DMS53 treated with DMSO at 0.1 percent for 48 hours (cell line): ENCODE measurements around the gene SLC9B1.

ENCODE experiments used
- DNase-seq: peaks from one replicate; lab custom pipeline; 2025; ENCODE audit not compliant: unreplicated experiment; lab: John Stamatoyannopoulos, UW

The SLC9B1 gene, protein sequence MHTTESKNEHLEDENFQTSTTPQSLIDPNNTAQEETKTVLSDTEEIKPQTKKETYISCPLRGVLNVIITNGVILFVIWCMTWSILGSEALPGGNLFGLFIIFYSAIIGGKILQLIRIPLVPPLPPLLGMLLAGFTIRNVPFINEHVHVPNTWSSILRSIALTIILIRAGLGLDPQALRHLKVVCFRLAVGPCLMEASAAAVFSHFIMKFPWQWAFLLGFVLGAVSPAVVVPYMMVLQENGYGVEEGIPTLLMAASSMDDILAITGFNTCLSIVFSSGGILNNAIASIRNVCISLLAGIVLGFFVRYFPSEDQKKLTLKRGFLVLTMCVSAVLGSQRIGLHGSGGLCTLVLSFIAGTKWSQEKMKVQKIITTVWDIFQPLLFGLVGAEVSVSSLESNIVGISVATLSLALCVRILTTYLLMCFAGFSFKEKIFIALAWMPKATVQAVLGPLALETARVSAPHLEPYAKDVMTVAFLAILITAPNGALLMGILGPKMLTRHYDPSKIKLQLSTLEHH

DNA sequence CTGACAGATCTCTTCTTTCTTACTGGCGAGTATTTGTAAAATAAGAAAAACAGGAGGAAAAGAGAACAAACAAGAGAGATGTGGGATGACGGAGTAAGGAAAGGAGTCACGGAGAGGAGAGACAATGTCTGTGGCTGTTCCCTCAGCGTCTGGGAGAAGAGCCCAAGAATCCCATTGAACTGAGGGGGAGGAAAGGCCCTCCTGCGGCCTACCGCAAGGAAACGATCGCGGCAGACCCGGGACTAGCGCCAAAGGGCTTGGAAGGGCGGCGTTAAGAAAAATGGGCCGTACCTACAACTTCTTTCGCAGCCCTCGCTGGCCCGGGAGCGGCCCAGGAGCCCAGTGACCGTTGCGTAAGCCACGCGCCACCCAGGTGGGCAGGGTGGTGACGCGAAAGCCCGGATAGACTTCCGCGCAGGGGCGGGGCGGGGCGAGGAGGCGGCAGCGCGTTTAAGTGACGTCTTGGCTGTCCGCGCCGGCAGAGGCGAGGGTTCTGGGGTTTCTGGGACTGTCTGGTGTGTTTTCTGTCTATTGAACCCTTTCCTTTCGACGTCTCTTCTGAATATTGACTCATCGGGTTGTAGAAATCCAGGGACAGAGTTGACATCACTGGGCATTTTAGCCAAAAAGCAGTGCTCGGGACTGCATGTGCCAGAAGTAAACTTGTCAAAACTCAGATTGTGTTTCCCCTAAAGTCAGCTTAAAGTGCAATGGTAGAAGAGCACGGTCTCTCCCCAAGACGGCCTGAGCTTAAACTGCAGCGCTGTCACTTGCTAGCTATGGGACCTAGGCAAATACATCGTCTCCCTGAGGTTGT lies at the start of gene SLC9B1:
TSS of gene SLC9B1 (minus strand) at position 398 of the 817 bp plus-strand sequence. CDS start 27,994 bp downstream, outside the sequence.
- peak; percentile 78 for DNase-seq

- DNase-seq: no peak
These were observed 48.5 kb upstream of the SLC9B1 start for GRCh38 chr4:103067841-103068547.

GRCh38 chr4:103060453-103061148 lies 41.1 kb upstream of the SLC9B1 start:
- no peak for DNase-seq

DNA sequence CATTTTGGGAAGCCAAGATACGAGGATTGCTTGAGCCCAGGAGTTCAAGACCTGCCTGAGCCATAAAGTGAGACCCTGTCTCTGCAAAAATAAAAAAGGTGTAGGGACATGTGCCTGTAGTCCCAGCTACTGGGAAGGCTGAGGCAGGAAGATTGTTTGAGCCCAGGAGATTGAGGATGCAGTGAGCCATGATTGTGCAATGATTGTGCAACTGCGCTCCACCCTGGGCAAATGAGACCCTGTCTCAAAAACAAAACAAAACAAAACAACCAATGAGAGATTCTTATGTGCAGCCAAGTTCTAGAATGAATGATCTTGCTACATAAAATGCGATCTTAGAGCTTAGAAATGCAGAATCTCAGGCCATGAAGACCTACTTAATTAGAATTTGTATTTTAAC lies 34.5 kb upstream of the SLC9B1 start:
- DNase-seq: no peak

DNA sequence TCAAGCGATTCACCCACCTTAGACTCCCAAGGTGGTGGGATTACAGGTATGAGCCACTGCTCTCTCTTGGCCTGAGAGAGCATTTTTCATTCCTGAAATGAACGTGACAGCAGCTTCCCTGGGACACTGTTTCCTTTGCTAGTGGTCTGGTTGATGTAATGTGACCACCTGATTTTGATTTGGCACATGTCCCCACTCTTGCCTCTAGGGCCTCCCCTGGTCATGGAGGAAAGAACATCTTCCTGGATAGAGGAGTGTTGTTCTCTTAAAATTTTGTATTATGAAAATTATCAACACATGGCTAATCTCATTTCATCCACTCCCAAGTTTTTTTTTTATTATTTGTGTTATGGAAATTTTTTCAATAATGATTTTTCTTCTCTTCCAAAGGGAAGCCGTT lies 33.3 kb upstream of the SLC9B1 start:
- no peak for DNase-seq

GRCh38 chr4:103052145-103052544 lies 32.6 kb upstream of the SLC9B1 start:
- no peak for DNase-seq

DNA sequence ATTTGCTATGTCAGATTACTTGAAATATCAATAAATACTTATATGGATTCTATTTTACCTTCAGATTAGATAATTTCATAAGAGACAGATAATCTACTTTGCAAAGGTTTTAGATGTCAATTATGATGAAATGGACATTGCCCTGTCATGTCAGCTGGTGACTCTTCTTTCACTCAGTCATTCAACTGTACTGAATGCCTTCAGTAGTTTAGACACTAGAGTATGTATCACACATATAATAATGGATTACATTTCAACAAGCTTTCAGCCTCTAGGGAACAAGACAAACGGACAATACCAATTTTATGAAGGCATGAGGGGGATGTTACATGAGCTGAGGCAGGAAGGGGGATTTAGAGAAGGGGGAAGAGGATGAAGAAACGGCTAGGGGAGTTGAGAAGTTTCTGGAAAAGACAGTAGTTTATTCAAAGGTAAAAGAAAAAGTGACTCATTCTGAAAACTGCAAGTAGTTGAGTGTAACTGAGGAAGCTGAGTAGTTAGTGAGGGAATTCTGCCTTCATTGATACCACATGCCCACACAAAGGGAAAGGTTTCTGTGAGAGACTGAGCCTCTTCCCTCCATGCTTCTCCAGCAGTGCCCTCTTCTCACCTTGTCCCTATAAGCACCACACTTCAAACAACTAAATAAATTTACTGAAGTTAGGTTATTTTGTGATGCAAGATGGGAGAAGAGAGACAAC lies 31.4 kb upstream of the SLC9B1 start:
- DNase-seq: no peak

- DNase-seq: peak; percentile 6
These were observed 27.1 kb upstream of the SLC9B1 start for GRCh38 chr4:103046416-103047290.

GRCh38 chr4:103044183-103044582 lies 24.7 kb upstream of the SLC9B1 start:
- DNase-seq: no peak

- DNase-seq: no peak
These were observed 16.7 kb upstream of the SLC9B1 start for GRCh38 chr4:103036169-103036568.

- DNase-seq: no peak
These were observed 13.1 kb upstream of the SLC9B1 start for GRCh38 chr4:103032574-103032973.

GRCh38 chr4:103030791-103031190 lies 11.3 kb upstream of the SLC9B1 start:
- DNase-seq: no peak

- no peak for DNase-seq
These were observed 9.8 kb upstream of the SLC9B1 start for GRCh38 chr4:103029300-103029699.

DNA sequence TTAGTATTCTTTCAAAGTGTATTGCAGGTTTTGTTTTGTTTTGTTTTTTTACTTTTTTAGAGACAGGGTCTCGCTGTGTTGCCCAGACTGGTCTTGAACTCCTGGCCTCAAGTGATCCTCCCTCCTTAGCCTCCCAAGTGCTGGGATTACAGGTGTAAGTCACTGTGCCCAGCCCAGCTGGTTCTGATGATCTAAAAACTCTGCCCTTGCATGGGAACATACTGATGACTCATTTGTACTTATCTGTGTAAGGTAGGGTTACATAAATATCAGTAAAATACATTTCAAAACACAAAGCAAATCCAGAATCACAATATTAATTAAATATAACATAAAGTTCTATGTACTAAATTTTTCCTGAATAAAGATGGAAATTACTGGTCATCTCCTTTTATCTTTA lies 7.4 kb upstream of the SLC9B1 start:
- no peak for DNase-seq

GRCh38 chr4:103024996-103025395 lies 5.5 kb upstream of the SLC9B1 start:
- no peak for DNase-seq

- DNase-seq: no peak
These were observed 1.6 kb upstream of the SLC9B1 start for GRCh38 chr4:103021120-103021519.

DNA sequence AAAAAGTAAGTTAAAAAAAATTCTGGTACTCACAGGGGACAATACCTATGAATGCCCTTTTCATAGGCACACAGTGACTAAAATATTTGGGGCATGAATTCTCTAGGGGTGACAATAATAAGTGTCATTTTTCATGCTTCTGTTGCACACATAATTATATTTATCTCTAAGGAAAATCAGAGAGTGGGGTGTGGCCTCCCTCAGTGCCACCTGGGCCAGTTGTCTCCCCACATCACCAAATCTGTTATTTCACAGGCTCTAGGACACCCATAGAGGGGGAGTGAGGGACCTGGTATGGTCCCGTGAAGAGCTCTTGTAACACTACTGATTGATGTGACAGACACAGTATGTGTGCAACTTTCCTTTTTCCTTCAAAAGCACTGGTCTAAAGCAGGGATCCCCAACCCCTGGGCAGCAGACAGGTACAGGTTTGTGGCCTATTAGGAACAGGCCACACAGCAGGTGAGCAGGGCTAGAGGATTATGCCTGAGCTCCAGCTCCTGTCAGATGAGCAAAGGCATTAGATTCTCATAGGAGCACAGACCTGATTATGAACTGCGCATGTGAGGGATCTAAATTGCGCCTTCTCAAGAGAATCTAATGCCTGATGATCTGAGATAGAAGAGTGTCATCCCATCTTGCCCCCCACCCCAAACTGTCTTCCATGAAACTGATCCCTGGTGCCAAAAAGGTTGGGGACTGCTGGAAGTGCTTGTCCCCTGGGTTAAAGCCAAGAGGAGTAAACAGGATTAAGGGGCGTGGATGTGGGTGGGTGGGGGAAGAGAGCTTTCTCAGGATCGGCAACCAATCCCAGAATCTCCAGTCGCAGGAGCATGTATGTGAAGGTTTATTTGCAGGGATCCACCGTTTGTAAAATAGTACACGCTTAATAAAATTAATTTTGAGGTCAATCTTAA lies 856 bp downstream of the SLC9B1 start:
- DNase-seq: no peak

DNA sequence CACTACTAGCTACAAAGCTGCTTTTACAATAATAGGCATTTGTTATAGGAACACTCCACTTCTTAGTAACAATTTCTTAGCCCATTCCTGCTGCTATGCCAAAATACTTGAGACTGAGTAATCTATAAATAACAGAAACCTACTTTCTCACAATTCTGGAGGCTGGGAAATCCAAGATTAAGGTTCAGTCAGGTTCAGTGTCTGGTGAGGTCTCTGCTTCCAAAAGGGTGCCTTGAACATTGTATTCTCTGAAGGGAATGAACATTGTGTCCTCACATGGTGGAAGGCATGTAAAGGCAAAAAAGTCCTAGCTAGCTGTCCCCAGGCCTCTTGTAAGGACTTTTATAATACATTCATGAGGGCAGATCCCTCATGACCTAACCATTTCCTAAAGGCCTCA lies 7.0 kb downstream of the SLC9B1 start:
- no peak for DNase-seq
